Body of pancreas (tissue), 4 donors: ENCODE data around the gene BICD1.

Experiments used
- CTCF ChIP-seq, 7 experiments: fragments of 450-650 bp in 4 of 7; fragments of 200-600 bp in 3 of 7; sonication (generic) in 3 of 7; IDR thresholded peaks; one replicate each; pipeline ENCODE4 v1.5.1; 2016 to 2019; ENCODE audit warnings: antibody characterized with exemption in 7 of 7
- POLR2A ChIP-seq, 3 donors: fragments of 450-650 bp; IDR thresholded peaks; one replicate each; pipeline ENCODE4 v1.6.1; 2016; ENCODE audit warnings: antibody characterized with exemption in 3 of 3, mild to moderate bottlenecking in 2 of 3

DNA sequence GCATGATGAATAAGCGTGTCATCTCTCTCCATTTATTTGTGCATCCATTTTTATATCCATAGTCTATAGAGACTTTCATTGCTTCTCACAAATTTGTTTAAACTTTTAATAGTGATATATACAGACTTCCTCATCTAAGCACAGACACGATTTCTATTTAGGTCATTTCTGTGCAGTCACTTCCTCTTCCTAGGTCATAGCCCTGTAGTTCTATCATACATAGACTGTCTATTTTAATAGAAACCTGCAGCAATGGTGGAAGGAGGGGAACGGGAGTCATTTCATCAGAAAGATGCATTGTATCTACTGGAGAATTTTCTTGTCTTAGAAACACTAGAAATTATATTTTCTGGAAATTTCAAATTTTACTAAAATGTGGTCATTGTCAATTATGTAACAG is 159.3 kb downstream of the BICD1 start:
- TF ChIP-seq CTCF (IDR thresholded peaks at IDR 0.05): no peak
- no peak for TF ChIP-seq POLR2A (IDR thresholded peaks at IDR 0.05)
